Fibroblast of peridontal ligament (primary cell): Measurements from ENCODE around the gene STRIP1.
"Not testable (repeated sequence)": the region's sequence is repeated elsewhere in the genome, so short reads cannot be mapped to it uniquely, and the experiment has no call there.

ENCODE experiments used
- DNase-seq: peaks from one replicate; pipeline ENCODE4 v3.0.0-alpha.2; 2010; ENCODE audit errors: extremely low read depth

Gene STRIP1

GRCh38 chr1:110008971-110009565 is 25.4 kb upstream of the STRIP1 start:
- no peak for DNase-seq

- peak; percentile 77 for DNase-seq
Observed at GRCh38 chr1:110011527-110012041, 22.8 kb upstream of the STRIP1 start.

GRCh38 chr1:110012100-110012780 is 22.2 kb upstream of the STRIP1 start:
- no peak for DNase-seq

GRCh38 chr1:110017792-110018191 is 16.6 kb upstream of the STRIP1 start:
- DNase-seq = no peak

GRCh38 chr1:110018396-110018795 is 16.0 kb upstream of the STRIP1 start:
- DNase-seq = no peak

- DNase-seq = no peak
Observed at GRCh38 chr1:110019770-110020169, 14.7 kb upstream of the STRIP1 start.

- DNase-seq = no peak
Observed at GRCh38 chr1:110021285-110021684, 13.1 kb upstream of the STRIP1 start.

- no peak for DNase-seq
Observed at GRCh38 chr1:110024613-110025012, 9.8 kb upstream of the STRIP1 start.

- not testable (repeated sequence) for DNase-seq
Observed at GRCh38 chr1:110030687-110031086, 3.7 kb upstream of the STRIP1 start.

GRCh38 chr1:110032327-110032726 is 2.1 kb upstream of the STRIP1 start:
- DNase-seq = no peak

- no peak for DNase-seq
Observed at GRCh38 chr1:110033421-110033820, 1.0 kb upstream of the STRIP1 start.

- no peak for DNase-seq
Observed at GRCh38 chr1:110034040-110034450, 379 bp upstream of the STRIP1 start.

GRCh38 chr1:110035236-110035752 is 870 bp downstream of the STRIP1 start:
- DNase-seq = peak; percentile 21

GRCh38 chr1:110038271-110038670 is 3.8 kb downstream of the STRIP1 start:
- no peak for DNase-seq

- DNase-seq = no peak
Observed at GRCh38 chr1:110039641-110040040, 5.2 kb downstream of the STRIP1 start.

GRCh38 chr1:110040548-110040947 is 6.1 kb downstream of the STRIP1 start:
- DNase-seq = no peak

GRCh38 chr1:110043016-110043415 is 8.6 kb downstream of the STRIP1 start:
- DNase-seq = no peak

- no peak for DNase-seq
Observed at GRCh38 chr1:110047463-110047862, 13.0 kb downstream of the STRIP1 start.

GRCh38 chr1:110048240-110048639 is 13.8 kb downstream of the STRIP1 start:
- no peak for DNase-seq

- DNase-seq = no peak
Observed at GRCh38 chr1:110048923-110049601, 14.6 kb downstream of the STRIP1 start.

GRCh38 chr1:110049801-110050601 is 15.6 kb downstream of the STRIP1 start:
- DNase-seq = no peak
